SU-DHL-6 (cell line): ENCODE data around the gene GNB5.

Experiments used
- H2AFZ ChIP-seq: fragments of 200-600 bp; sonication (generic); 2 replicates; pipeline ENCODE4 v1.6.1; 2014; ENCODE audit warnings: low read depth, mild to moderate bottlenecking, moderate library complexity, mixed read lengths, antibody characterized with exemption, low read length; ENCODE audit not compliant: severe bottlenecking
- H3F3A ChIP-seq: fragments of 200-600 bp; shearing (Covaris generic); 2 replicates; pipeline ENCODE4 v1.6.0; 2016; ENCODE audit warnings: antibody characterized with exemption, mild to moderate bottlenecking; ENCODE audit not compliant: insufficient read depth
- H3K27ac ChIP-seq: fragments of 200-600 bp; sonication (generic); 2 replicates; pipeline ENCODE4 v1.5.1; 2016; ENCODE audit warnings: low read depth, mild to moderate bottlenecking, low read length, moderate library complexity, mixed read lengths
- H3K27me3 ChIP-seq: fragments of 200-600 bp; sonication (generic), shearing (Covaris generic); 2 replicates; pipeline ENCODE4 v1.6.0; 2014; ENCODE audit warnings: mild to moderate bottlenecking, low read length
- H3K36me3 ChIP-seq: fragments of 200-600 bp; sonication (generic); 2 replicates; pipeline ENCODE4 v1.6.1; 2014; ENCODE audit warnings: mild to moderate bottlenecking, low read length, mixed read lengths
- H3K4me2 ChIP-seq: fragments of 300-600, 200-600 bp; shearing (Covaris generic), sonication (generic); 2 replicates; pipeline ENCODE4 v1.6.0; 2014; ENCODE audit warnings: low read length, low read depth, mild to moderate bottlenecking; ENCODE audit not compliant: poor library complexity, severe bottlenecking
- H3K4me3 ChIP-seq: fragments of 200-600 bp; sonication (generic); 2 replicates; pipeline ENCODE4 v1.5.1; 2014; ENCODE audit warnings: antibody characterized with exemption, low read length, mild to moderate bottlenecking, mixed read lengths; ENCODE audit not compliant: insufficient read depth, poor library complexity, severe bottlenecking
- H3K79me2 ChIP-seq: fragments of 200-600 bp; sonication (generic); 2 replicates; pipeline ENCODE4 v1.6.1; 2014; ENCODE audit warnings: mild to moderate bottlenecking, low read length, moderate library complexity; ENCODE audit not compliant: insufficient read depth
- H3K9ac ChIP-seq: fragments of 200-600 bp; sonication (generic); 2 replicates; pipeline ENCODE4 v1.7.0; 2014; ENCODE audit warnings: mild to moderate bottlenecking, low read length
- H3K9me2 ChIP-seq: fragments of 200-600 bp; sonication (generic); replicated peaks from 2 replicates; pipeline ENCODE4 v1.6.1; 2014; ENCODE audit warnings: low read length; ENCODE audit not compliant: insufficient read depth
- H3K9me3 ChIP-seq: fragments of 200-600 bp; sonication (generic); 2 replicates; pipeline ENCODE4 v1.6.1; 2014; ENCODE audit warnings: low read length, mixed read lengths; ENCODE audit not compliant: insufficient read depth
- H4K20me1 ChIP-seq: fragments of 200-600 bp; sonication (generic); 2 replicates; pipeline ENCODE4 v1.6.1; 2014; ENCODE audit warnings: low read depth, mild to moderate bottlenecking, antibody characterized with exemption, low read length, moderate library complexity, mixed read lengths
- EZH2phosphoT487 ChIP-seq: fragments of 200-600 bp; sonication (generic), shearing (Covaris generic); conservative IDR thresholded peaks from 2 replicates; pipeline ENCODE4 v1.6.1; 2018; ENCODE audit warnings: mild to moderate bottlenecking, antibody characterized with exemption, low read length, moderate library complexity, mixed read lengths
- TF ChIP-seq, protein P1 (sequence below): fragments of 200-600 bp; sonication (generic); IDR thresholded peaks from one replicate; pipeline ENCODE4 v1.5.1; 2017; ENCODE audit warnings: antibody characterized with exemption, mild to moderate bottlenecking, low read length, moderate library complexity; ENCODE audit not compliant: insufficient read depth, poor library complexity, severe bottlenecking

Gene GNB5

DNA sequence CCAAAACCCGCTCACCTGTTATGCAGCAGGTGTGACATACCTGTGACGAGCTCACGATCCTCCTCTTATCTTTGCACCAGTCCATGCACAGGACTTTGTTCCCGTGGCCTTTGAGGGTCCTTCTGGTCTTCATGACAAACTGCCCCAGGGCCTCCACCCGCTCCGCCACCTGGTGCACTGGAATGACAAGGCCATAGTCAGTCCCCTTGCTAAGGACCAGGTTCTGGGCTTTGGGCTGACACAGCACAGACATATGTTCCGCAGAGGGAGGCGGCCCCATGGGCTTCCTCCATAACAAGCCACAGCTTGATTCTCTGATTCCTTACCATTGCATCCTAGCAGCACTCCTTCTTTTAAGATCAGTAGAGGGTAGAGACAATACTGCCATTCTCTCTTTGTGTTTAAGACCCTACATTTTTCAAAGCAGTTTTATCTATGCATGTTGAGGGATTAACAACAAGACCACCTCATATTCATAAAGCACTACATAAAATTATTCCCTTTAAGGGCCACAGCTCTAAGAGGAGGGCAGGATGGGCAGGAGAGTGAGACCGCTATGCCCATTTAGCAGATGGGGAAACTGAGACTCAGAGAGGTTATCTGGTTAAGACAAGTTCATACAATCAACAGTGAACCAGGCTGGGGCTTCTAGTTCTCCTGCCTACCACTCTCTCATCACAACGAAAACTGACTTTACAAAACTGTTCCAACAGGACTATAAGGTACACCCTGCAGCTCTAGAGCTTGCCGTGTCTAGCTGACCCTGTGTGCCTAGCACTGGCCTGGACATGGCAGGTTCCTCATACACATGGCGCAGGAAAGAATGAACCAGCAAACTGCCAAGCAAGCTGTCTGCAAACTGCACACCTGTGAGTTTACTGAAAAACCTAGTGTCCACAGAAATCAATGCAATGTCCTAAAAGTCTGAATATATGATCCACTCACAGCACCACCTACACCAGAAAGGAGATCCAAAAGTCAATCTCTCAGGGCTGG, 37.0 kb downstream of the GNB5 start:
- Histone ChIP-seq H3K9me3 (no peaks in the 10 kb centered on the region), H3K27me3 (no peaks in the 10 kb centered on the region), H3K4me2 (no peak overlapping the region)

GRCh38 chr15:52151353-52151752, 39.8 kb downstream of the GNB5 start:
- H2AFZ ChIP-seq = no peak overlapping the region
- H4K20me1 ChIP-seq = no peaks in the 10 kb centered on the region
- H3K36me3 ChIP-seq = peaks cover 10% of the 10 kb centered on the region; the same call in 1 of the 2 replicates
- H3K9me2 ChIP-seq = no peaks in the 10 kb centered on the region
- H3K27me3 ChIP-seq = no peaks in the 10 kb centered on the region
- H3K9me3 ChIP-seq = no peaks in the 10 kb centered on the region
- no peak overlapping the region for H3K4me3 ChIP-seq
- H3K4me2 ChIP-seq = no peak overlapping the region
- no peak overlapping the region for H3K27ac ChIP-seq
- H3K79me2 ChIP-seq = no peaks in the 10 kb centered on the region
- no peak for TF ChIP-seq EZH2phosphoT487
- TF ChIP-seq, protein P1, sequence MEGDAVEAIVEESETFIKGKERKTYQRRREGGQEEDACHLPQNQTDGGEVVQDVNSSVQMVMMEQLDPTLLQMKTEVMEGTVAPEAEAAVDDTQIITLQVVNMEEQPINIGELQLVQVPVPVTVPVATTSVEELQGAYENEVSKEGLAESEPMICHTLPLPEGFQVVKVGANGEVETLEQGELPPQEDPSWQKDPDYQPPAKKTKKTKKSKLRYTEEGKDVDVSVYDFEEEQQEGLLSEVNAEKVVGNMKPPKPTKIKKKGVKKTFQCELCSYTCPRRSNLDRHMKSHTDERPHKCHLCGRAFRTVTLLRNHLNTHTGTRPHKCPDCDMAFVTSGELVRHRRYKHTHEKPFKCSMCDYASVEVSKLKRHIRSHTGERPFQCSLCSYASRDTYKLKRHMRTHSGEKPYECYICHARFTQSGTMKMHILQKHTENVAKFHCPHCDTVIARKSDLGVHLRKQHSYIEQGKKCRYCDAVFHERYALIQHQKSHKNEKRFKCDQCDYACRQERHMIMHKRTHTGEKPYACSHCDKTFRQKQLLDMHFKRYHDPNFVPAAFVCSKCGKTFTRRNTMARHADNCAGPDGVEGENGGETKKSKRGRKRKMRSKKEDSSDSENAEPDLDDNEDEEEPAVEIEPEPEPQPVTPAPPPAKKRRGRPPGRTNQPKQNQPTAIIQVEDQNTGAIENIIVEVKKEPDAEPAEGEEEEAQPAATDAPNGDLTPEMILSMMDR = no peak
- H3F3A ChIP-seq = no peaks in the 10 kb centered on the region
- H3K9ac ChIP-seq = no peak overlapping the region

More for the DNA sequence above, 37.0 kb downstream of the GNB5 start:
- no peak overlapping the region for H3K27ac ChIP-seq
- H3K9ac ChIP-seq = no peak overlapping the region
- no peaks in the 10 kb centered on the region for H3K9me2 ChIP-seq
- H2AFZ ChIP-seq = no peak overlapping the region
- TF ChIP-seq, protein P1 = no peak
- TF ChIP-seq EZH2phosphoT487 = no peak
- no peak overlapping the region for H3K4me3 ChIP-seq
- no peaks in the 10 kb centered on the region for H3F3A ChIP-seq
- no peaks in the 10 kb centered on the region for H3K79me2 ChIP-seq
- no peaks in the 10 kb centered on the region for H4K20me1 ChIP-seq
- peaks cover 6% of the 10 kb centered on the region; the same call in 1 of the 2 replicates for H3K36me3 ChIP-seq

DNA sequence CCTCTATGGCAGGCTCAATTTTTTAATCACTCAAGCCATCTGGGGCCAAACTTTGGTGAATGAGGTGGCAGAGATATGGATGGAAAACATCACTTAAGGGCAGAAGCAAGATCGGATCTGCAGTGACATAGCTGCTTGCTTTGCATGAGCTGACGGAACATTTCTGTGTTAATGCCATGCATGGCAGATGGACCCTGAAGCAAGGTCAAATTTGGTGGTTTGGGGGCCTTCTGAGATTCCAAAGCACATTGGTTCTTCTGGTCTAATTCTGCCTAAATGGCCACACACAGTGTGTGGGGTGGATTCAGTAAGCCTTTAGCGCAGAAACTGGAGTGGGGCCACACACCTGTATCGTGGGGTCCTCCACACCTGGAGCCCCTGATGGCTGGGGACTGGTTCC, 40.3 kb downstream of the GNB5 start:
- Histone ChIP-seq H3K27ac (no peak overlapping the region), H2AFZ (no peak overlapping the region), H3K36me3 (peaks cover 12% of the 10 kb centered on the region; the same call in 1 of the 2 replicates), H3K27me3 (no peaks in the 10 kb centered on the region), H3K4me2 (no peak overlapping the region), H3K9me3 (no peaks in the 10 kb centered on the region), H3K9me2 (no peaks in the 10 kb centered on the region), H3K79me2 (no peaks in the 10 kb centered on the region), H4K20me1 (no peaks in the 10 kb centered on the region), H3F3A (no peaks in the 10 kb centered on the region), H3K9ac (no peak overlapping the region), H3K4me3 (no peak overlapping the region)
- TF ChIP-seq, protein P1 = no peak
- TF ChIP-seq EZH2phosphoT487 = no peak
